Sigmoid colon (tissue), 7 donors: ENCODE data around the gene PXN. TPM values are rescaled to one million over a fixed set of nuclear protein-coding genes. Genes with fewer than 3 reads are reported as not detected.

Experiments used
- DNase-seq: peaks from one replicate; pipeline ENCODE4 v3.0.0-alpha.2; 2019
- H3K27ac ChIP-seq, 4 donors: fragments of 200-600 bp; sonication (generic); one replicate each; pipeline ENCODE4 v1.5.1; 2016 to 2019; ENCODE audit warnings: mild to moderate bottlenecking in 1 of 4
- H3K27me3 ChIP-seq, 3 donors: fragments of 200-600 bp; sonication (generic); one replicate each; pipeline ENCODE4 v1.5.1; 2019; ENCODE audit warnings: mild to moderate bottlenecking in 1 of 3
- H3K36me3 ChIP-seq, 4 donors: fragments of 200-600 bp; sonication (generic); one replicate each; pipeline ENCODE4 v1.5.1; 2016 to 2019
- H3K4me1 ChIP-seq, 4 donors: fragments of 200-600 bp; sonication (generic); one replicate each; pipeline ENCODE4 v1.5.1; 2017 to 2019
- H3K4me3 ChIP-seq, 4 donors: fragments of 200-600 bp; sonication (generic); one replicate each; pipeline ENCODE4 v1.5.1; 2017 to 2019; ENCODE audit warnings: mild to moderate bottlenecking in 2 of 4, moderate library complexity in 1 of 4
- H3K9me3 ChIP-seq, 4 donors: fragments of 200-600 bp in 3 of 4; sonication (generic) in 3 of 4; one replicate each; pipeline versions ENCODE4 v1.5.1 to v1.6.1; 2013 to 2019
- CTCF ChIP-seq, 4 experiments: fragments of 450-650 bp in 3 of 4; fragments of 200-600 bp in 1 of 4; IDR thresholded peaks; one replicate each; pipeline ENCODE4 v1.5.1; 2016 to 2019; ENCODE audit warnings: antibody characterized with exemption in 4 of 4, mild to moderate bottlenecking in 3 of 4, moderate library complexity in 2 of 4
- EP300 ChIP-seq, 4 donors: sonication (generic); formaldehyde crosslinking; IDR thresholded peaks; one replicate each; pipeline ENCODE4 v1.6.1; 2017; ENCODE audit warnings: antibody characterized with exemption in 4 of 4
- POLR2A ChIP-seq, 2 donors: fragments of 450-650 bp; IDR thresholded peaks; one replicate each; pipeline ENCODE4 v1.6.1; 2016; ENCODE audit warnings: antibody characterized with exemption in 2 of 2, mild to moderate bottlenecking in 2 of 2, moderate library complexity in 2 of 2
- POLR2AphosphoS5 ChIP-seq, 4 donors: sonication (generic); formaldehyde crosslinking; IDR thresholded peaks; one replicate each; pipeline ENCODE4 v1.6.1; 2017; ENCODE audit warnings: antibody characterized with exemption in 4 of 4
- WGBS, 2 donors: extraction: QIAGEN DNeasy Blood & Tissue Kit; methylation state at CpG; one replicate each; pipeline ENCODE4 v1.1.7; 2013; 5-methylcytosine and 5-hydroxymethylcytosine counted together
- intact Hi-C: fragments of 100-400 bp; cut with DNase I; formaldehyde crosslinking; loops from one replicate; pipeline ENCODE4 v1.15.1; 2023
- polyA plus RNA-seq, 3 donors: library from polyadenylated mRNA; stranded (reverse); fragments of 200-250 nt; gene quantifications; one replicate each; pipeline ENCODE4 v1.2.3, GENCODE V29; 2013
- small RNA-seq, 3 donors: library from RNA; depleted of rRNA; stranded (forward); fragments of <200 nt; gene quantifications; one replicate each; pipeline ENCODE3, GENCODE V24; 2016
- total RNA-seq, 4 donors: library from RNA; depleted of rRNA; stranded (reverse); fragments of >200 nt; gene quantifications; one replicate each; pipeline ENCODE4 v1.1.0, GENCODE V29; 2016
- donor health status: healthy with polysubstance abuse.
- donor health status: Bipolar disorder and iron deficiency.
- donor health status: healthy.

PXN gene
- total and polyA plus RNA-seq, 7 donors, result 41.0 to 127 (median 79.3) TPM

DNA sequence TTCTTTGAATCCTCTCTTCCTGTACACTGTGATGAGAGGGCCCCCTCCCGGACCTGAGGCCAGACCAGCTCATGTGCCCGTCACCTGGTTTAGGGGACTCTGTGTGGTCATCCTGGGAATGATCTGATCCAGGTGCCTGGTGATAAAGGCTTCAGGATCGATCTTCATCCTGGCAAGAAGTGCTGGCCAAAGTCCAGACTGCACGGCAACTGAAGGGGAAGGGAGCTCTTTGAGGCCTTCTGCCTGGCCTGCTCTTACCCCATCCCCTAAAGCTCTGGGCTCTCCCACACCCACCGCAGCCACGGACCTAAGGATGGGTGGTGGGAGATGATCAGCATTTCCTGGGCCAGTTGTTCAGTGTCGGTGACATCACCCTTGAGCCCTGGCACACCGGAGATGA lies 102.8 kb downstream of the PXN start:
- H3K27ac ChIP-seq, result no peak overlapping the region
- WGBS, 2 donors, result 90 to 91% methylated on average over 8 of the region's 8 CpGs
- no peak overlapping the region for H3K4me3 ChIP-seq
- intact Hi-C loops, result no loop called here
- H3K9me3 ChIP-seq, result no peaks in the 10 kb centered on the region
- no peaks in the 10 kb centered on the region for H3K27me3 ChIP-seq
- TF ChIP-seq EP300 (IDR thresholded peaks at IDR 0.05) (no peak), CTCF (IDR thresholded peaks at IDR 0.05) (no peak), POLR2AphosphoS5 (IDR thresholded peaks at IDR 0.05) (no peak), POLR2A (IDR thresholded peaks at IDR 0.05) (no peak)
- DNase-seq, result no peak
- peaks cover 40 to 97% (median 61%) of the 10 kb centered on the region in 4 donors for H3K36me3 ChIP-seq
- no peaks in the 10 kb centered on the region for H3K4me1 ChIP-seq

GRCh38 chr12:120161852-120162251 lies 103.7 kb downstream of the PXN start:
- Histone ChIP-seq H3K4me3 (no peak overlapping the region), H3K27me3 (no peaks in the 10 kb centered on the region), H3K27ac (no peak overlapping the region), H3K4me1 (no peaks in the 10 kb centered on the region), H3K36me3 (peaks cover 45 to 97% (median 69%) of the 10 kb centered on the region in 4 donors), H3K9me3 (no peaks in the 10 kb centered on the region)
- WGBS, 2 donors, result 96 to 97% methylated on average over 11 of the region's 11 CpGs
- no peak for TF ChIP-seq POLR2AphosphoS5 (IDR thresholded peaks at IDR 0.05)
- TF ChIP-seq EP300 (IDR thresholded peaks at IDR 0.05), result no peak
- no peak for TF ChIP-seq POLR2A (IDR thresholded peaks at IDR 0.05)
- TF ChIP-seq CTCF (IDR thresholded peaks at IDR 0.05), result no peak
- no peak for DNase-seq
- intact Hi-C loops, result no loop called here

Small RNA genes lying within 50 kb of the gene (small RNA-seq; reads per million reads assigned to genes)
- gene RNU4-1 (608 to 1,684 (median 799) reads per million in 3 donors), gene RNU4-2 (618 to 1,043 (median 644) reads per million in 3 donors), gene RNU6-1088P (0 reads per million in 3 donors)

Other genes starting within 250 kb of the PXN start
- 10 to 100 TPM; 17.5 to 25.4 (median 22.3) TPM for gene RAB35, start 149.0 kb downstream of the PXN start, total RNA-seq
- gene RAB35, start 149.0 kb downstream of the PXN start, polyA plus RNA-seq, result 10 to 100 TPM; 24.6 to 43.0 (median 33.5) TPM
- gene GCN1, start 71.0 kb downstream of the PXN start, total RNA-seq, result 10 to 100 TPM; 30.3 to 70.3 (median 40.4) TPM
- gene GCN1, start 71.0 kb downstream of the PXN start, polyA plus RNA-seq, result 10 to 100 TPM in 2 of 3 donors, 1 to 10 TPM in 1; 9.2 to 43.3 (median 18.0) TPM
- 1,000 to 10,000 TPM; 2,593 to 3,468 (median 2,960) TPM for gene RPLP0, start 64.6 kb downstream of the PXN start, total RNA-seq
- 1,000 to 10,000 TPM; 3,521 to 5,499 (median 3,713) TPM for gene RPLP0, start 64.6 kb downstream of the PXN start, polyA plus RNA-seq
- gene RNU4-2, start 26.2 kb upstream of the PXN start, total RNA-seq, result under 1 TPM; under 0.01 TPM
- gene RNU4-2, start 26.2 kb upstream of the PXN start, polyA plus RNA-seq, result not detected
- under 1 TPM in 3 of 4 donors, not detected in 1; under 0.01 TPM for gene RNU4-1, start 27.5 kb upstream of the PXN start, total RNA-seq
- not detected for gene RNU4-1, start 27.5 kb upstream of the PXN start, polyA plus RNA-seq
- 1 to 10 TPM; 2.8 to 3.6 (median 3.2) TPM for gene SIRT4, start 36.6 kb upstream of the PXN start, total RNA-seq
- gene SIRT4, start 36.6 kb upstream of the PXN start, polyA plus RNA-seq, result 1 to 10 TPM in 1 of 3 donors, under 1 TPM in 2; 0.69 to 1.2 (median 0.92) TPM
- gene PLA2G1B, start 62.0 kb upstream of the PXN start, total RNA-seq, result not detected
- 1 to 10 TPM in 1 of 3 donors, not detected in 2; 7.8 TPM for gene PLA2G1B, start 62.0 kb upstream of the PXN start, polyA plus RNA-seq
- gene MSI1, start 103.4 kb upstream of the PXN start, total RNA-seq, result under 1 TPM in 1 of 4 donors, not detected in 3; 0.66 TPM
- 1 to 10 TPM in 2 of 3 donors, under 1 TPM in 1; 0.60 to 1.2 (median 1.2) TPM for gene MSI1, start 103.4 kb upstream of the PXN start, polyA plus RNA-seq
- gene COX6A1, start 172.4 kb upstream of the PXN start, total RNA-seq, result 100 to 1,000 TPM; 432 to 759 (median 620) TPM
- 1,000 to 10,000 TPM in 1 of 3 donors, 100 to 1,000 TPM in 2; 628 to 1,413 (median 992) TPM for gene COX6A1, start 172.4 kb upstream of the PXN start, polyA plus RNA-seq
- 10 to 100 TPM in 3 of 4 donors, 1 to 10 TPM in 1; 8.6 to 14.8 (median 12.4) TPM for gene TRIAP1, start 180.7 kb upstream of the PXN start, total RNA-seq
- gene TRIAP1, start 180.7 kb upstream of the PXN start, polyA plus RNA-seq, result 10 to 100 TPM; 33.6 to 37.7 (median 34.8) TPM
- gene GATC, start 180.7 kb upstream of the PXN start, total RNA-seq, result 10 to 100 TPM; 17.4 to 20.0 (median 19.2) TPM
- gene GATC, start 180.7 kb upstream of the PXN start, polyA plus RNA-seq, result 10 to 100 TPM in 2 of 3 donors, 1 to 10 TPM in 1; 8.4 to 15.0 (median 13.0) TPM
- gene SRSF9, start 204.0 kb upstream of the PXN start, total RNA-seq, result 10 to 100 TPM; 41.4 to 55.1 (median 45.2) TPM
- 100 to 1,000 TPM; 136 to 187 (median 158) TPM for gene SRSF9, start 204.0 kb upstream of the PXN start, polyA plus RNA-seq
- 100 to 1,000 TPM; 204 to 254 (median 235) TPM for gene DYNLL1, start 230.4 kb upstream of the PXN start, total RNA-seq
- gene DYNLL1, start 230.4 kb upstream of the PXN start, polyA plus RNA-seq, result 100 to 1,000 TPM; 285 to 942 (median 912) TPM